GM10248 (cell line): ENCODE data around the gene DUOX1.

Experiments
- CTCF ChIA-PET: fragments of 300-600 bp; sonication (Branson Sonifier 250); formaldehyde crosslinking; extraction: SDS; loops from one replicate; lab custom pipeline; 2021; ENCODE audit warnings: antibody characterized with exemption; lab: Yijun Ruan, JAX
- POLR2A ChIA-PET: fragments of 350-650 bp; sonication (Branson Sonifier 250); formaldehyde crosslinking; extraction: SDS; loops from one replicate; lab custom pipeline; 2020; ENCODE audit warnings: antibody characterized with exemption; lab: Yijun Ruan, JAX
- DNase-seq: peaks from one replicate; pipeline ENCODE4 v3.0.0; 2012; ENCODE audit errors: extremely low spot score
- TF ChIP-seq, protein P1 (sequence below): IDR thresholded peaks from 2 replicates; pipeline ENCODE4 v1.5.1; 2012; ENCODE audit warnings: mild to moderate bottlenecking, low read depth; ENCODE audit errors: extremely low read depth, missing control alignments, control extremely low read depth

DUOX1 gene

DNA sequence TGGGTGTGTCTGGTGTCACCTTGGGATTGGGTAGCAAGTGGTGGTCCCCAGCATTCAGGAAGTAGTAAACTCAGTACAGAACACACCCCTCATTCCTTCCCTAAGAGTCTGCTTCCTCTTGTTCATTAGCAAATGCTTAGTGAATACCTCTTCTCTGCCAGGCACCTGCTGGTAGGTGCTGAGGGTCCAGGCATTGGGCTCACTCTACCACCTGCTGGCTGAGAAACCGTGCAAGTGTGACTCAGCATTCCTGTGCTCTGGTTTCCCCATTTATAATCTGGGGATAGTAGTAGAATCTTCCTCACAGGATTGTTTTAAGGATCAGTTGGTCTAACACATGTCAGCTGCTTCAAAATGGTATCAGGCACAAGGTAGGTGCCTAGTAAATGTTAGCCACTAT lies 53.2 kb downstream of the DUOX1 start:
- DNase-seq, result no peak
- CTCF ChIA-PET, result interaction anchor here (1.2 to 13.2 kb wide), 3 partner anchors 8 to 19 kb away, joined by 5 to 234 read pairs (median 5); no protein-coding TSS in a partner anchor
- TF ChIP-seq, protein P1, sequence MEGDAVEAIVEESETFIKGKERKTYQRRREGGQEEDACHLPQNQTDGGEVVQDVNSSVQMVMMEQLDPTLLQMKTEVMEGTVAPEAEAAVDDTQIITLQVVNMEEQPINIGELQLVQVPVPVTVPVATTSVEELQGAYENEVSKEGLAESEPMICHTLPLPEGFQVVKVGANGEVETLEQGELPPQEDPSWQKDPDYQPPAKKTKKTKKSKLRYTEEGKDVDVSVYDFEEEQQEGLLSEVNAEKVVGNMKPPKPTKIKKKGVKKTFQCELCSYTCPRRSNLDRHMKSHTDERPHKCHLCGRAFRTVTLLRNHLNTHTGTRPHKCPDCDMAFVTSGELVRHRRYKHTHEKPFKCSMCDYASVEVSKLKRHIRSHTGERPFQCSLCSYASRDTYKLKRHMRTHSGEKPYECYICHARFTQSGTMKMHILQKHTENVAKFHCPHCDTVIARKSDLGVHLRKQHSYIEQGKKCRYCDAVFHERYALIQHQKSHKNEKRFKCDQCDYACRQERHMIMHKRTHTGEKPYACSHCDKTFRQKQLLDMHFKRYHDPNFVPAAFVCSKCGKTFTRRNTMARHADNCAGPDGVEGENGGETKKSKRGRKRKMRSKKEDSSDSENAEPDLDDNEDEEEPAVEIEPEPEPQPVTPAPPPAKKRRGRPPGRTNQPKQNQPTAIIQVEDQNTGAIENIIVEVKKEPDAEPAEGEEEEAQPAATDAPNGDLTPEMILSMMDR, result no peak
- POLR2A ChIA-PET, result no interaction called here

DNA sequence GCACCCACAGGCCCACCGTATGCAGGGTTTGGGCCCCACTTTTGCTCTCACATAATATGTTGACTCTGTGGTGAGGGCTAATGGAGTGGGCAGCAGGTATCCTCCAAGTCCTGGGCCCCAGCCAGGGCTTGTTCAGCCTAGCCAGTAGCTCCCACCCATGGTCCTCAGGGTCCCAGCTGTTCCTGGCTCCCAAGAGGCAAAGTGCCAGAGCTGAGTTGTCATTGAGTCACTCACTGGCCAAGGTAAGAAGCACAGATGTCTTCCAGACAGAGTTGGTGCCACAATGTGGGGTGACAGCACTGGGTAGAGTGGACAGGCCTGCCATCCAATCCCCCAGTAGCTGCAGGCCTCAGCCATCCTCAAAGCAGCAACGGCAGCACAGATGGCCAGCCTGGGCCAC lies 53.7 kb downstream of the DUOX1 start:
- ChIA-PET POLR2A (no interaction called here), CTCF (interaction anchor here (1.2 to 13.2 kb wide), 3 partner anchors 8 to 20 kb away, joined by 5 to 234 read pairs (median 5); no protein-coding TSS in a partner anchor)
- DNase-seq, result no peak
- TF ChIP-seq, protein P1, result no peak

DNA sequence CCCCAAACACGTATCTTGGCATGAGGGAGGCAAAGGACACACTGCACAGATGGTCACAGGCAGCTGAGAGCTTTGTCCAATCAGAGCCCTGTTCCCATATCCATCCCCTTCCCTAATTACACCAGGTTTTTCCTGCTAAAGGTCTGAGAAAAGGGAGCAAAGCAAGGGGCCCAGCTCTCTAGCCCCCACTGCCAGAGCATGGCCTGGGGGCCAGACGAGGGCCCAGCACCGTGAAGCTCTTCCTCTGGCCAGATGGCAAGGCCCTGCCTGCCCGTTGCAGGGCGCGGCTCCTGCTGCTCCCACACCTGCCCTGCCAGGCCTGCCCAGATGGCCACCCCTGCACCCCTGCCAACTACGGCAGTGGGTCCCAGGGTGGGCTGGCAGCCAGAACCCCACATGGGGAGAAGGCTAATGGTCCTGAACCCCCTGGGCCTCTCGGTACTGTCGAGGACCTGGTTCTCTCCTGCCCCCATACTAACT lies 54.8 kb downstream of the DUOX1 start:
- DNase-seq, result no peak
- POLR2A ChIA-PET, result no interaction called here
- TF ChIP-seq, protein P1, result no peak
- CTCF ChIA-PET, result interaction anchor here (1.4 to 13.2 kb wide), 3 partner anchors 13 to 21 kb away, joined by 3 to 234 read pairs (median 21); no protein-coding TSS in a partner anchor

DNA sequence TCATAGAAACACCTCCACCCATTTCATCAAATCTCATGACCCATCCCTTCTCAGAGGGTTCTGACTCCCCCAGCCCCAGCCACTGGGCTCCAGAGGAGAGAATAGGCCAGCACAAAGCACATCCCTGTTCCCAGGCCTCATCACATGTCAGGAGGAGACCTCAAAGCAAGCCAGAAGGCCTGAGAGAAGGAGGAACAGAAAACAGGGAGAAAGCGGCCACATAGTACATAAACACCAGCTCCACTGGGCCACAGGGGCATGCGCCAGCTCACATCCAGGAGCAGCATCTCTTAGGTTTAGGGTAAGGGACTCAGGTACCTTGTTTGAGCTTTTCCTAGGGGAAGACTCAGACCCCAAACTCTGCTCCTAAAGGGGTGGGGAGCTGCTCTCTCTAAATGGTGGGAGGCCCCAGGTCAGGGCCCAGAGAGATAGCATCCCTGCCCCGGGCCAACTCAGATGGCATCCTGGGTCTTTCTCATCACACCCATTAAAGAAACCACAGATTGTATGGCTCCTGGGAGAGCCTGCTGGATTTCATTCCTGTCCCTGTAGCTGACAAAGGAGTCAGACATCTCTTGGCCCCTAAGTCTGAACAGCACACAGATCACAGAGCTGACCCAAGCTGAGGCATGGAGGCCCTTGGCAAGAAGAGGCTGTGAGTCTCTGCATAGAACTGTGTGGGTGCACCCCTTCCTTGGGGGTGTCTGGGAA lies 55.4 kb downstream of the DUOX1 start:
- TF ChIP-seq, protein P1, result no peak
- POLR2A ChIA-PET, result no interaction called here
- CTCF ChIA-PET, result interaction anchor here (1.4 to 13.2 kb wide), 5 partner anchors 12 to 67 kb away, joined by 3 to 234 read pairs (median 14); no protein-coding TSS in a partner anchor
- DNase-seq, result no peak

DNA sequence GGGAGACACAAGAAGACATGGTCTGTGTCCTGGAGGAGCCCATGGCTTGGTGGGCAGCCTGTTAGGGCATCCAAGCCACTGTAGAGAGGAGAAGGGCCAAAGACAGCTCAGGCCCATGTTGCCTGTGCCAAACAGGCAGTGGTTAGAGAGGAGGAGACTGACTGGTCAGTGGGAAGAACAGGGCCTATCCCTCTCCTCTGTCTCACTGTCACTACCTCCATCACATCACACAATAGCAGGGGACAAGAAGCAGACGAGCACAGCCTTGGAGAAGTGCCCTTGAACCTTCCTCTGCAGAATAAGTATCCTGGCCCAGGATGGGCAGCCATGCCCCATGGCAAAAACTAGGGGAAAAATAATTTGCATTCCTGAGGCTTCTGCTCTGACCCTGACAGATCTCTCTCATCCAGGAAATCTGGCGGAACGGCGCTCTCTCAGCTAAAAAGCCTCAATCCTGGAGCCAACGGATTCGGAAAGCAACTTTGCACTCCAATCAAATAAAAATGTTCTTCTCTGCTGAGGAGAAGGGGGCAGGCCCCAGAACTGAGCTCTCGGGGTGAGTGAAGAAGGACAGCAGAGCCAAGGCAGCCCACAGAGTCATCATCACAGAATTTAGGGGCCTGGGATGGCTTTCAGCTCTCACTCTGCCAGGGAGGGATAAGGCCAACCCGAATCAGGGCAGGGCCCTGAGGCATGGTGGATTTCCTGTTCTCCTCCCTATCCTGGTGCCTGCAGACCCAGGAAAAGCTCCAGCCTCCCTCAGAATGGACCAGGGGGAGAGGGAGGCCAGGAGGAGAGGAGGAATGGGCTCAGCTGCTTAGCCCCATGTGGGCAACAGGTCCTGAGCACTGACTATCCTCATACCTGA lies 56.3 kb downstream of the DUOX1 start:
- CTCF ChIA-PET, result interaction anchor here (0.8 to 13.2 kb wide), 7 partner anchors 9 to 68 kb away, joined by 4 to 234 read pairs (median 7); no protein-coding TSS in a partner anchor
- POLR2A ChIA-PET, result interaction anchor here (1.5 kb wide), 1 partner anchor 18 kb away, joined by 4 read pairs; no protein-coding TSS in a partner anchor
- TF ChIP-seq, protein P1, result no peak

DNA sequence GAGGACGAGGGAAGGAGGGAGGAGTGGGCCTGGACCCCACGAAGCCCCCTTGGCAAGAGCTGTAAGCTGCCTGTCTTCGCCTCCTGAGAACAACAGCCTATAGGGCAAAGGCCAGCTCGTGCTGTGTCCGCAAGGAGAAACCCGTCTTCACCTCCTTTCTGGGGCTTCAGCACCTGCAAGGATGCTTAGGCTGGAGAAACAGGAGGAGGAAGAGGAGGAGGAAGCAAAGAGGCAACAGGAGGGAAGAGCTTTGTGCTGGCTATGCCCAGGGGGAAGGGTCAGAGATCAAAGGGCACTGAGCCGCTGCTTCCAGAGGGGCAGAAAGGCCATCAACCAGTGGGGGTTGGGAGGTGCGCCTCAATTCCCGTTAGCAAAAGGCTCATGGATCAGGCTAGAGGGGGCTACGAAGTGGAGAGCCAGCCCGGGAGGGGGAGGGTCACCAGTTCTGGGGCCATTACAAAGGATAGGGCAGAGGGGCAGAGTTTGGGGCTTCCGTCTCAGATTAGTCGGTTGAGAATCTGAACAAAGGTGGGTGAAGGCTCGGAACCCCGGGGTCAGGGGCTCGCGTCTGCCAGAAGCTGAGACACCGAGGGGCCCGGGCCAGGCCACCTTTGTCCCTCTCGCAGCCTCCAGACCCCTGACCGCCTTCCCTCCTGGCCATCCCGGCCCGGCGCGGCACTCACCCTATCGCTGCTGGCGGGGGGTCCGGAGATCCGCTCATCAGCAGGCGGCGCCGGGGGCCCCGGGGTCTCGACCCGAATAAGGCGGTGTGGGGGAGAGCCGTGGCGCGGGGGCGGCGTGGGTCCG lies 57.2 kb downstream of the DUOX1 start:
- CTCF ChIA-PET, result interaction anchor here (0.8 to 13.2 kb wide), 8 partner anchors 10 to 69 kb away, joined by 4 to 234 read pairs (median 8); no protein-coding TSS in a partner anchor
- no peak for DNase-seq
- POLR2A ChIA-PET, result interaction anchor here (0.7 to 1.5 kb wide), 7 partner anchors 11 to 228 kb away, joined by 3 to 8 read pairs (median 4); a partner anchor contains a TSS
- TF ChIP-seq, protein P1, result no peak

More for the DNA sequence above, 56.3 kb downstream of the DUOX1 start:
- no peak for DNase-seq
